OCI-LY7 (cell line): ENCODE results near the gene UFSP1.

Experiments
- EZH2phosphoT487 ChIP-seq: fragments of 200-600 bp; sonication (generic); IDR thresholded peaks from 2 replicates; pipeline ENCODE4 v1.6.1; 2018; ENCODE audit warnings: low read depth, borderline replicate concordance, mild to moderate bottlenecking, mixed run types, antibody characterized with exemption, low read length, moderate library complexity, mixed read lengths
- TF ChIP-seq, protein P1 (sequence below): fragments of 200-600 bp; sonication (generic); conservative IDR thresholded peaks from 2 replicates; pipeline ENCODE4 v1.5.1; 2014; ENCODE audit warnings: mild to moderate bottlenecking, antibody characterized with exemption, low read length, moderate library complexity, mixed read lengths

DNA sequence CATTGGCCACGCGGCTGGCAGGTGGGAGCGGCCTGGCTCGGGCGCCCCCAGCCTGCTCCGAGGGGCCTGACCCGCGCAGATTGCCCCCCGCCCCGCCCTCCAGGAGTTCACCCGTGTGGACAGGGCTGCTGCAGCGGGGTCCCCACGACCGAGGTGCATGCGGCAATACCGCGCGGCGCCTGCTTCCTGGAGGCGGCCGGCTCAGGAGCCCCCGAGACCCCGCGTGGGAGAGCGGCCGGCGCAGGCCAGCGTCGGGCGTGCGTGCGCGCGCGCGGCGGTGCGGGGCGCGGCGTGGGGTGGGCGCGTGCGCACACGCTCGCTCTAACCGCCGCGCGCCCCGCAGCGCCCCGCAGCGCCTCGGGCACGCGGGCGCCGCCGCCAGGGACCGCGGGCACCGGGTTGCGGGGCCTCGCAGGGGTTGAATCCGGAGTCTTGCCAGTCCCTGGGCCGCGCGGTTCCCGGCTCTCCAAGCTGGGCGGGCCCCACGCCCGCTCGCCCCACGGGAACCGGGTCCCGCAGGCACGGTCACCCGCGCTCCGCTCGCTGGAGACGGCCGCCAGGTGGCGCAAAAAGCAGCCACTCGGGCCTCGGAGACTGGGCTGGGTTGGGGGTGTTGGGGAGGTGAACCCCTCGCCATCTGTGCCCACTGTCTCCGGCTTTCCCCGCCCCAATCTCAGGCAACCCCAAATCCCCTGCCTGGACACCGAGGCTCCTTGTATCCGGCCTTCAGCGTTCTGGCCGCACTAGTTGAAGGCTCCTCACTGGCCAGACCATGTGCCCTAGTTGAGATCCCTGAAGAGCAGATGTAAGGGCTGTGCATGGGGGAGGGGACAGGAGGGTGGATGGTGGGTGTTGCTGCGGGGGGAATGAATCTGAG lies 7.5 kb upstream of the UFSP1 start:
- TF ChIP-seq, protein P1, sequence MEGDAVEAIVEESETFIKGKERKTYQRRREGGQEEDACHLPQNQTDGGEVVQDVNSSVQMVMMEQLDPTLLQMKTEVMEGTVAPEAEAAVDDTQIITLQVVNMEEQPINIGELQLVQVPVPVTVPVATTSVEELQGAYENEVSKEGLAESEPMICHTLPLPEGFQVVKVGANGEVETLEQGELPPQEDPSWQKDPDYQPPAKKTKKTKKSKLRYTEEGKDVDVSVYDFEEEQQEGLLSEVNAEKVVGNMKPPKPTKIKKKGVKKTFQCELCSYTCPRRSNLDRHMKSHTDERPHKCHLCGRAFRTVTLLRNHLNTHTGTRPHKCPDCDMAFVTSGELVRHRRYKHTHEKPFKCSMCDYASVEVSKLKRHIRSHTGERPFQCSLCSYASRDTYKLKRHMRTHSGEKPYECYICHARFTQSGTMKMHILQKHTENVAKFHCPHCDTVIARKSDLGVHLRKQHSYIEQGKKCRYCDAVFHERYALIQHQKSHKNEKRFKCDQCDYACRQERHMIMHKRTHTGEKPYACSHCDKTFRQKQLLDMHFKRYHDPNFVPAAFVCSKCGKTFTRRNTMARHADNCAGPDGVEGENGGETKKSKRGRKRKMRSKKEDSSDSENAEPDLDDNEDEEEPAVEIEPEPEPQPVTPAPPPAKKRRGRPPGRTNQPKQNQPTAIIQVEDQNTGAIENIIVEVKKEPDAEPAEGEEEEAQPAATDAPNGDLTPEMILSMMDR: peak; percentile 74
- TF ChIP-seq EZH2phosphoT487: no peak
